Ramos (cell line): Measurements from ENCODE around the gene TMEM229B.

ENCODE experiments used
- in situ Hi-C: fragments of 300-500 bp; cut with MboI; formaldehyde crosslinking; loops from one replicate; pipeline ENCODE4 v1.14.3; 2022; ENCODE audit warnings: low sequenced_read_pairs; ENCODE audit not compliant: unreplicated experiment

Gene TMEM229B

GRCh38 chr14:67428501-67429031 is 60.0 kb downstream of the TMEM229B start:
- in situ Hi-C loops: loop anchor here (10.0 kb wide), 1 partner anchor 276 kb away; the partner anchor contains the start of gene RDH12

DNA sequence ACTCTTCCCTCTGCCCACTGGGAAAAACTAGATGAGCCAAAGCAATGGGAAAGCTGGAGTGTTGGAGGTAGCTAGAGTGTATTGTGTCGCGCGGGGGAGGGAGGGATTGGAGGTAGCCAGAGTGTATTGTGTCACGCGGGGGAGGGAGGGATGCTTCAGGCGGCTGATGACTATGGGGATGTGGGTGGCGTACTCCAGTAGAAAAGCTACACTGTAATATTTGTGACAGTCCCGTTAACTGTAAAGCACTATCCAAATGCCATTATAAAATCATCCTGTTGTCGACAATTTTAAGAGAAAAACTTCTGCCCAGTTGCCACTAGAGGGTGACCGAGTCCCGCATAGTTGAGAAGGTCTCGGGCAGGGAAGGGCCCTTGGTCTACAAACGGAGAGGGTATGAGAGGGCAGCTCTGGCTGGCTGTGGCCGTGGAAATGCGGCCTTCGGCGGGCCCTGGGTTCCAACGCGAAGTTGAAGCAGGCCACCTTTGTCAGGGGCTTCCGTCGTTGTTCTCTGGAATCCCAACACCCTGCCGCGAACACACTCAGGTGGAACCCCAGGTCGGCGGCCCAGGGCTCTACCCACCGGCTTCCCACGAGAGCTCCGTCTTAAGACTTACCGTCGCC is 61.4 kb downstream of the TMEM229B start:
- in situ Hi-C loops: loop anchor here (10.0 kb wide), 1 partner anchor 278 kb away; the partner anchor contains the start of gene RDH12

GRCh38 chr14:67426161-67426560 is 62.4 kb downstream of the TMEM229B start:
- in situ Hi-C loops: loop anchor here (10.0 kb wide), 1 partner anchor 279 kb away; the partner anchor contains the start of gene RDH12

- in situ Hi-C loops: loop anchor here (10.0 kb wide), 1 partner anchor 279 kb away; the partner anchor contains the start of gene RDH12
Observed at GRCh38 chr14:67425608-67426007, 62.9 kb downstream of the TMEM229B start.

GRCh38 chr14:67424539-67424938 is 64.0 kb downstream of the TMEM229B start:
- in situ Hi-C loops: loop anchor here (10.0 kb wide), 1 partner anchor 280 kb away; the partner anchor contains the start of gene RDH12

- in situ Hi-C loops: loop anchor here (10.0 kb wide), 1 partner anchor 281 kb away; the partner anchor contains the start of gene RDH12
Observed at GRCh38 chr14:67423424-67423823, 65.1 kb downstream of the TMEM229B start.

DNA sequence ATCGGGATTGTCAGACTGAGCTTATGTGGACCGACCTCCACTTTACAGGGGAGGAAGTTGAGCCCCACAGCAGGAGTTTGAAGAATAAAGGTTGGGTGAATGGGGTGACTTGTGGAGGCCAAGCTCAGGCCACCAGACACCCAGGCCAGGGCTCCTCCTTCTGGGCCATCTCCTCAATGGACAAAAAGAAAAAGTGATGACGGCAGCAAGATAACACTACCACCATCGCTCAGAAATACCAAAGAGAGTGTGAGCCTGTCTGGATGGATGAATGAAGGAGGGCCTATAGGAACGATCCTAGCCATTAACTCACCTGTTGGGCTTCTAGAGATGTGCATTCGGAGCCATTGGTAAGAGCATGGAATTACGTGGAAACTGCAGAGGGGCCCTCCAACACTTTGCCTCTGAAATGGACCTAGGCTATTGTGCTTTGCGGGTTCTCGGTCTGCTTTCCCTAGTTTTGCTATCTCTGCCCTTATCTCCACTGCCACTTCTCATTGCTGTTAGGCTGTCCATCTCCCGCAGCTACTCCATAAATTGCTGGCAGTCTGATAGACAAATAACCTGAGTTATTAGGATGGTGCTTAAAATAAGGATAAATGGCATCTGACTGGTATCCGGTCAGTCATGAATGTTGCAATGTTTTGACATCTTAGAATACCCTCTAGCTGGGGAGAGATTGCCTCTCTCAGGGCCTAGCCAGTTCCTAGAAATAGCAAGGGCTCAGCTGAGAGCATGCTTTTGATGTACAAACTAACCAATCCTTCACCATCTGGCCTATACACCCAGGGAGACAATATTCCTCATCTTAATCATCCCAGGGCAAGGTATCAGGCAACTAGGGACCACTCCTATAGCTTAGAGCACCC is 66.9 kb downstream of the TMEM229B start:
- in situ Hi-C loops: loop anchor here (10.0 kb wide), 1 partner anchor 283 kb away; the partner anchor contains the start of gene RDH12
